Measurements from ENCODE around the gene TDRD3.

GRCh38 chr13:60454425-60454824 lies 57.4 kb downstream of the TDRD3 start:
- no peak for TF ChIP-seq EZH2 (IDR thresholded peaks at IDR 0.05)
- TF ChIP-seq FOXP2 (optimal IDR thresholded peaks at IDR 0.05; ENCODE audit: control extremely low read depth, extremely low read length, insufficient read depth): no peak
